GM19193 (cell line): Measurements from ENCODE around the gene IFI44L.

ENCODE experiments used
- POLR2A ChIP-seq: IDR thresholded peaks from 4 replicates; pipeline ENCODE4 v1.6.1; 2011; ENCODE audit not compliant: insufficient read depth, insufficient read length; ENCODE audit errors: extremely low read depth

The IFI44L gene

DNA sequence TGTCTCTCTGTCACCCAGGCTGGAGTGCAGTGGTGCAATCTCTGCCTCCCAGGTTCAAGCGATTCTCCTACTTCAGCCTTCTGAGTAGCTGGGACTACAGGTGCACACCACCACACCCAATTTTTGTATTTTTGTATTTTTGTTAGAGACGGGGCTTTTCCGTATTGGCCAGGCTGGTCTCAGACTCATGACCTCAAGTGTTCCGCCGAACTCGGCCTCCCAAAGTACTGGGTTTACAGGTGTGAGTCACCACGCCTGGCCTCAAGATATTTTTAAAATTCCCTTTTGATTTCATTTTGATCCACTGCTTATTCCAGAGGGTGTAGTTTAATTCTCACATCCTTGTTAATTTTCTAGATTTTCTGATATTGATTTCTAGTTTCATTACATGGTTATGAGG is 3.8 kb downstream of the IFI44L start:
- no peak for TF ChIP-seq POLR2A

DNA sequence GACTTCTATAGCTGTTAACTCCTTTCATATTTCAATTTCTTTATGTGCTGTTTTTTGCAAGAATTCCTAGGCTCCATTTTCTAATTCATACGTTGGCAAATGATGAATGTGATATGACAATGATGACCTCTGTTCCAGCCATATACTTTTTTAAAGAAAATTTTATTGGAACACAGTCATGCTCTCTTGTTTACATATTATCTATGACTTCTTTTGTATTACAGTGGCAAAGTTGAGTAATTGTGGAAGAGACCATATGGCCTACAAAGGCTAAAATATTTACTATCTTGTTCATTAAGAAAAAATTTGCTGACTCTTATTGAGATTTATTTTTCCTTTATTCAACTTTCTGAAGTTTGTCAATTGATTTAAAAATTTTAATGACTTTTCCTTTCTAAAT is 7.1 kb downstream of the IFI44L start:
- no peak for TF ChIP-seq POLR2A

DNA sequence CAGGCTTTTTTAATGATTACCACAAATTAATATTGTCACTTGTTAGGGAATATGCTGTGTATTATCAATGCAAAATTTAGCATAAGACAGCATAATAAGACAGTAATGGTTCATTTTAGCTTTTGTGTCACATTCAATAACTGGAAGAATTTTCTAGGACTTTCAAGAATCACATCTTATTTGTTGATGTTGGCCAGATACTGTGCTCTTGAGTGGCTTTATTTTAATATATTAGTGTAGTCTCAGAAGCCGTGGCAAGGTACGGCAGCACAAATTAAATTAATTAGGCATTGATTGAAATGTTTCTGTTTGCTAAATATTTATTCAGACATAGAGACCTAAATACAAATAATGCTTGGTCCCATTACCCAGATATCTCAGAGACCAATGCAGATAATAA is 10.4 kb downstream of the IFI44L start:
- TF ChIP-seq POLR2A: no peak

DNA sequence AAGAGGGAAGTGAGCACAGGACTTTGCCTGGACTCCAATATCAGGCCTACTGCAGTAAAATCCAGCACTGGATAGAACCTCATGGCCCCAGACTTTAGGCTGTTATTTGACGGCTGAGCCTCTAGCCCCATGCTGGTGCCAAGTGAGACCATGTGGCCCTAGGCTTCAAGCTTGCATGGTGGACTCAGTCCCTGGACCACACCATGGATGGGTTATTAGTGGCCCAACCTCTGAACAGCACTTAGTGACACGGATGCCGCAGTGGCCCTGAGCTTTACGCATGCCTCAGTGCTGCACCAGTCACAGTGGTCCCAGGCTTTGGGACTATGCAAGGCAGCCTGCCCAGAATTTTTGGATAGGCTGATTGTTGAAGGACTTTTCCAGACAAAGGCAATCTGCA is 13.0 kb downstream of the IFI44L start:
- peak; percentile 80 for TF ChIP-seq POLR2A

DNA sequence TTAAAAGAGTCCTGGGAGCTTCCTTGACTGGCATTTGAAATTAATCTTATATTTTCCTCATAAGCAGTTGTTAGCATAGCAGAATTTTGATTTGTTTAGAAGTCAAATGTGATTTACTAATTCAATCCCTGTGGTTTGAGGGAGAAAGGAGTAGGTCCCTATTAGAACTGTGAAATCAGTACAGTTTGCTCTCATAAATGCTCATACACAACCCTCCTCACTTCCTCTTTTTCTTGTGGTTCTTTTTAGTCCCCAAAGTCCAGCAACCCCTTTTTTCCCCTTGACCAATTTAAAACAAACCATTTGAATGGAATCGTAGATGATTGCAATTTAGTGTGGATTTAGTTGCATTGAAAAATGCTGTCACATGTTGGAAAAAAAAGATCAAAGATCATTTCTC is 20.2 kb downstream of the IFI44L start:
- no peak for TF ChIP-seq POLR2A

DNA sequence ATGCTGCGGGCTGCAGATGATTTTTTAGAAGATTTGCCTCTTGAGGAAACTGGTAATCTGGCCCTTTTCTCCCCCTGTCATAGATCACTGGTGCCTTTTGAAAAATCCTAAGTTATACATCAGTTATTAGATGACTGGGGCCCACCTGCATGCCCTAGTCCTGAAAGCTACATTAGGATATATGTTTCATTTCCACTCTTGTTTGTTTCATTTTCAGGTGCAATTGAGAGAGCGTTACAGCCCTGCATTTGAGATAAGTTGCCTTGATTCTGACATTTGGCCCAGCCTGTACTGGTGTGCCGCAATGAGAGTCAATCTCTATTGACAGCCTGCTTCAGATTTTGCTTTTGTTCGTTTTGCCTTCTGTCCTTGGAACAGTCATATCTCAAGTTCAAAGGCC is 21.3 kb downstream of the IFI44L start:
- no peak for TF ChIP-seq POLR2A

DNA sequence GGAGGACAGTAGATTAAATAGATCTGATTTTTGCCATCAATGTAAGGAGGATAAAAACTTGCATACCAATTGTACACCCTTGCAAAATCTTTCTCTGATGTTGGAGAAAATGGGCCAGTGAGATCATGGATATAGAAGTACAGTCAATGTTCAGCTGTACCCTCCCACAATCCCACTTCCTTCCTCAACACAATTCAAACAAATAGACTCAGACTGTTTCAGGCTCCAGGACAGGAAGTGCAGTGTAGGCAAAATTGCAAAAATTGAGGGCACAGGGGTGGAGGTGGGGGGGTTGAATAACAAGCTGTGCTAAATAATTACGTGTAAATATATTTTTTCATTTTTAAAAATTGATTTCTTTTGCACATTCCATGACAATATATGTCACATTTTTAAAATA is 25.5 kb downstream of the IFI44L start:
- TF ChIP-seq POLR2A: no peak

DNA sequence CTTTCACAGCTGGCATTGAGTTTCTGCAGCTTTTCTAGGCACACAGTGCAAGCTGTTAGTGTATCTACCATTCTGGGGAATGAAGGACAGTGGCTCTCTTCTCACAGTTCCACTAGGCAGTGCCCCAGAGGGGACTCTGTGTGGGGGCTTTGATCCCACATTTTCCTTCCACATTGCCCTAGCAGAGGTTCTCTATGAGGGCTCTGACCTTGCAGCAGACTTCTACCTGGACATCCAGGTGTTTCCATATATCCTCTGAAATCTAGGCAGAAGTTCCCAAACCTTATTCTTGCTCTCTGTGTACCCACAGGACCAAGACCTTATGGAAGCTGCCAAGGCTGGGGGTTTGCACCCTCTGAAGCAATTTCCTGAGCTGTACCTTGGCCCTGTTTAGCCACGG is 27.0 kb downstream of the IFI44L start:
- TF ChIP-seq POLR2A: no peak

DNA sequence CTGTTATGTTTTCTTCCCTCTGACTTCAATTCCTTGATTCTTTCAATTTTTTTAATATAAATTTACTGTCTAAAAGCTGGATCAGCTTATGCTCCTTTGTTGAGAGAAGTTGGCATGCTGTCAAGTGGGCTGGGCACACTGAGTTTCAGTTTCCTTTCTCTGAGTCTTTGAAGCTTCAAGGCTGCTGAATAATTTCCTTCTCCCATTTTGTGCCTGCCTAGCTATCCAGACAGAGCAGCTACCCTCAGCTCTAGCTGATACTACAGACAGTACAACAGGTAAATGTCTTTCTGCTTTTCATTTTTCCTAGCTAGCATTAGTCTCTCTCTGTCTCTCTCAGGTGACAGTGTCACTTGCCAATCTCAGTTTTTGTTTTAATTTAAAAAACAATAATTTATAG is 29.4 kb downstream of the IFI44L start, which contains the start of gene IFI44:
Gene IFI44 (plus strand): TSS at position 204 of the 400 bp plus-strand sequence. CDS start 365 bp downstream, outside the sequence.
- peak; percentile 73 for TF ChIP-seq POLR2A

DNA sequence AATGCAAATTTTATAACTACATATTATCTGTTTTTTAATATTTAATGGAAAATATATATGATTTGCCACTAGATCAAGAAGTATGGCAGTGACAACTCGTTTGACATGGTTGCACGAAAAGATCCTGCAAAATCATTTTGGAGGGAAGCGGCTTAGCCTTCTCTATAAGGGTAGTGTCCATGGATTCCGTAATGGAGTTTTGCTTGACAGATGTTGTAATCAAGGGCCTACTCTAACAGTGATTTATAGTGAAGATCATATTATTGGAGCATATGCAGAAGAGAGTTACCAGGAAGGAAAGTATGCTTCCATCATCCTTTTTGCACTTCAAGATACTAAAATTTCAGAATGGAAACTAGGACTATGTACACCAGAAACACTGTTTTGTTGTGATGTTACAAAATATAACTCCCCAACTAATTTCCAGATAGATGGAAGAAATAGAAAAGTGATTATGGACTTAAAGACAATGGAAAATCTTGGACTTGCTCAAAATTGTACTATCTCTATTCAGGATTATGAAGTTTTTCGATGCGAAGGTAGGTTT is 29.9 kb downstream of the IFI44L start:
- no peak for TF ChIP-seq POLR2A

DNA sequence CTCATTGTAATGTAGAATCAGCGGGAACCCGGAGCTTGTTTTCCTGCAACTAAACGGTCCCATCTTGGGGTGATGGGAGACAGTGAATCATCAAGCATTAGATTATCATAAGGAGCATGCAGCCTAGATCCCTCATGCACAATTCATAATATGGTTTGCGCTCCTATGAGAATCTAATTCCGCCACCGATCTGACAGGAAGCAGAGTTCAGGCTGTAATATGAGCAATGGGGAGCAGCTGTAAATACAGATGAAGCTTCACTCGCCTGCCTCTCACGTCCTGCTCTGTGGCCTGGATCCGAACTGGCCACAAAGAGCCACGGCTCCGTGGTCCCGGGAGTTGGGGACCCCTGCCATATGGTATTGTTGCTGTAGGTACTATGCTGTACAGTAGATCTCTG is 31.0 kb downstream of the IFI44L start:
- TF ChIP-seq POLR2A: peak; percentile 42

DNA sequence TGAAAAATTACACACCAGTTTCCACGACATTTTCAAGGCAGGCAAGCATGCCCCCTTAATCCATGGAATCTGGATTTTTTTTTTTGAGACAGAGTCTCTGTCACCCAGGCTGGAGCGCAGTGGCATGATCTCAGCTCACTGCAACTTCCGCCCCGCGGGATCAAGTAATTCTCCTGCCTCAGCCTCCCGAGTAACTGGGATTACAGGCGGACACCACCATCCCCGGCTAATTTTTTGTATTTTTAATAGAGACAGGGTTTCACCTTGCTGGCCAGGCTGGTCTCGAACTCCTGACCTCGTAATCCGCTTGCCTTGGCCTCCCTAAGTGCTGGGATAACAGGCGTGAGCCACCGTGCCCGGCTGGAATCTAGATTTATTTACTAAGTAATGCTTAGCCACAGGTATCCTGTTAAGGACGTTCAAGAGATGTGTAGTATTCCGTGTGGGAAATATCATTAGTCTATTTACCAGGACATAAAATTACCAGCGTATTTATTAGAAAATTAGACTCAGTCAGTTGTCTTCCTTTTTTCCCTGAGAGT is 31.8 kb downstream of the IFI44L start:
- TF ChIP-seq POLR2A: no peak

DNA sequence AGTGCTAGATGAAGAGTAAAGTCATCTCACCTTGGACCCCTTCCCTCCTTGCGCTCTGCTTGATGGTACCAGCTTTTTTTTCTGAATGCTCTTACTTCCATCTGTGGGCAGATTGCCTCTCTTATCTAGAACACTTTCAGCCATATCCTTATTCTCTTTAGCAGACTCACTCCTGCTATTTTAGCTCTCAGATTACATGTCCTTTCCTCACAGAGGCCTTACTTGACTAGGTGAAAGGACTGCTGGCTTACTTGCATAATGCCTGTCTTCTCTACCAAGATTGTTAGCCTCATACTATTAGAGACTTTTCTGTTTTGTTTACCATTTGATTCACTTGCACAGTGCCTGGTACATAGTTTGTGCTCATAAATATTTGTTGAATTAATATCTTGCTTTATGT is 38.7 kb downstream of the IFI44L start:
- TF ChIP-seq POLR2A: no peak

DNA sequence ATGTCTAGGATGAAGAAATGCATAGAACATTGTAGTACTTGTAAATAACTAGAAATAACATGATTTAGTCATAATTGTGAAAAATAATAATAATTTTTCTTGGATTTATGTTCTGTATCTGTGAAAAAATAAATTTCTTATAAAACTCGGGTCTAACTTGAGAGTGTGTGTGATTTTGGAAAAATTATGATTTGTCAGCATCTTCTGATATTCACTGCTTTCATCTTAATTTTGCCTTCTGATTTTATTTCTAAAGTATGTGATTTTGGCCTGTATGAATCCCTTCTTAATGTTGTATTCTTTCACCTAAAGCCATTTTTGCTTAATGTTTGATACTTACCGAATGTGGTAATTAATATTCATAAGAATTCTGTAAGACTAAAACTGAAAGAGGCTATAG is 43.7 kb downstream of the IFI44L start:
- no peak for TF ChIP-seq POLR2A

DNA sequence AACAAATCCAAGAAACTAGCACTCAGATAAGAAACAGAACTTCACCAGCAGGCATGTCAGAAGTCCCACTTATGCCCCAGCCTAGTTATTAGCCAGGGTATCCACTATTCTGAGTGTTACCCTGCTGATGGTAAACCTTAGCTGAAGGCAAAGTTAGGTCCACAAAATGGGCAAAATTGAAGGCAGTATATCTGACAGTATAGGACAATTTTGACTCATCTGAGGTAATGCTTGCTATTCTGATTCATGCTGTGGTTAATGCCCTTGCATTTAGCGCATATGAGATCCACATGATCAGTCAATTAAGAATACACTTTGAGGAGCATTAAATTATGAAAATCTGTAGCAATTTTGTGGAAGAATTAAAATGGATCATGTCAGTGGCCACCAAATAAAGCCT is 44.5 kb downstream of the IFI44L start:
- no peak for TF ChIP-seq POLR2A

DNA sequence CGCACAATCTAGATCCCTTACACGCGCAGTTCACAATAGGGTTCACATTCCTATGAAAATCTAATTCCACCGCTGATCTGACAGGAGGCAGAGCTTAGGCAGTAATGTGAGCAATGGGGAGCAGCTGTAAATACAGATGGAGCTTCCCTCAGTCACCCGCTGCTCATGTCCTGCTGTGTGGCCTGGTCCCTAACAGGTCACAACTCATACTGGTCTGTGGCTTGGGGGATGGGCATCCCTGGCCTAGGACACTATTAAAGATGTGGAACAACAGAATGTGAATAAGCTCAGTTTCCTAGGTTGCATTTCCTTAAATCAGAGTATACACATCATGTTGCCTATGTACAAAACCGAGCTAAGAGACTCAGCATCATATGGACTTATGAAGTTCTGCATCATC is 45.6 kb downstream of the IFI44L start:
- peak; percentile 57 for TF ChIP-seq POLR2A

DNA sequence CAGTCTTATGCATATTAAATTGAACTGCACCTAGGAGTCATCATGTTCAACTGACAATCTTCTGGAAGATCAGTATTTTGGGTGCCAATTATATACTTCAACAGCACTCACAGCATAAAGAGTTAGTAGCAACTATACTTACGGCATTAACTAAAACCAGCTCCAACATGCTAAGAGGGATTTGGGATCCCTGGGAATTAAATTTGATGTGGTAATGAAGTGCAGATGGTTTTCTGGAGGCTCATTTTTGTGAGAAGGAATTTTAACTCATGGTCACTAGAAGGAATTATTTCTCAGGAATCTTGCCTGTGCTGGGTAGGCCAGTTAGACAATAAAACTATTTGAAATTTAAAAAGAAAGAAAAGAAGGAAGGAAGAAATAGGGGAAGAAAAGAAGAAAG is 47.7 kb downstream of the IFI44L start:
- TF ChIP-seq POLR2A: no peak
